HCT116 (cell line): ENCODE data around the gene ARL4C. TPM values are rescaled to one million over a fixed set of nuclear protein-coding genes. Genes with fewer than 3 reads are reported as not detected.

Experiments used
- ATAC-seq: fragments of 200-7000 bp; cut with Tn5 transposase; 2 replicates; pipeline ENCODE4 v1.9.1; 2020; ENCODE audit warnings: mild to moderate bottlenecking, moderate library complexity
- BruUV-seq: library from RNA; stranded (reverse); fragments of 400-500 nt; replicated peaks from 2 replicates; lab custom pipeline; 2021; lab: Mats Ljungman, UMichigan
- CTCF ChIA-PET: fragments of 300-600 bp; sonication (Branson Sonifier 250); formaldehyde crosslinking; loops from one replicate; lab custom pipeline; 2021; ENCODE audit warnings: antibody characterized with exemption; lab: Charles Lee
- POLR2A ChIA-PET: fragments of 300-600, 350-600 bp; sonication (Branson Sonifier 250); formaldehyde crosslinking; loops from one replicate; lab custom pipeline; 2021; ENCODE audit warnings: antibody characterized with exemption; lab: Charles Lee
- RAD21 ChIA-PET, 2 experiments: fragments of 300-600 bp; sonication (Branson Sonifier 250); formaldehyde crosslinking; loops; one replicate each; lab custom pipeline; 2023; ENCODE audit warnings: low total read pairs in 2 of 2; ENCODE audit not compliant: uncharacterized antibody in 2 of 2, unreplicated experiment in 2 of 2, low non-redundant PET in 1 of 2; lab: Charles Lee
- DNase-seq: peaks from one replicate; pipeline ENCODE4 v3.0.0-alpha.2; 2010; ENCODE audit warnings: low read depth, low spot score
- H2AFZ ChIP-seq: fragments of 200-600 bp; shearing (Covaris generic), sonication (generic); 2 replicates; pipeline ENCODE4 v1.6.1; 2017; ENCODE audit warnings: low read depth, mixed run types, mixed read lengths, antibody characterized with exemption, low read length; ENCODE audit not compliant: poor library complexity, severe bottlenecking
- H3K27ac ChIP-seq: 2 replicates; pipeline ENCODE4 v1.5.1; 2012; ENCODE audit warnings: low read depth, low read length
- H3K27me3 ChIP-seq: fragments of 200-600 bp; sonication (generic); 2 replicates; pipeline ENCODE4 v1.6.1; 2016; ENCODE audit warnings: mixed run types, low read length, mixed read lengths; ENCODE audit not compliant: insufficient read depth
- H3K36me3 ChIP-seq, 2 experiments: fragments of 200-500 bp in 1 of 2; fragments of 200-600 bp in 1 of 2; sonication (Bioruptor generic) in 1 of 2; sonication (generic) in 1 of 2; 2 replicates each; pipeline versions ENCODE4 v1.5.1 to v1.6.1; 2014 to 2016; ENCODE audit warnings: low read length in 2 of 2, inconsistent platforms in 1 of 2, mixed read lengths in 1 of 2, mixed run types in 1 of 2; ENCODE audit not compliant: insufficient read depth in 2 of 2, control insufficient read depth in 1 of 2
- H3K4me1 ChIP-seq, 2 experiments: fragments of 200-600 bp in 1 of 2; sonication (generic) in 1 of 2; 2 replicates each; pipeline versions ENCODE4 v1.5.1 to v1.6.1; 2012 to 2017; ENCODE audit warnings: low read length in 2 of 2, inconsistent platforms in 1 of 2, mild to moderate bottlenecking in 1 of 2, mixed read lengths in 1 of 2, mixed run types in 1 of 2, moderate library complexity in 1 of 2; ENCODE audit not compliant: insufficient read depth in 2 of 2, control insufficient read depth in 1 of 2
- H3K4me2 ChIP-seq: fragments of 200-600 bp; sonication (generic); 2 replicates; pipeline ENCODE4 v1.6.1; 2017; ENCODE audit warnings: mixed run types, low read length, mixed read lengths
- H3K4me3 ChIP-seq, 2 experiments: fragments of 200-600 bp in 1 of 2; sonication (generic) in 1 of 2; replicated peaks in 1 of 2; 2 replicates each; pipeline ENCODE4 v1.5.1; 2011 to 2016; ENCODE audit warnings: low read length in 2 of 2, control low read depth in 1 of 2, low read depth in 1 of 2, mild to moderate bottlenecking in 1 of 2, mixed read lengths in 1 of 2, mixed run types in 1 of 2
- H3K79me2 ChIP-seq: fragments of 200-600 bp; sonication (generic); 2 replicates; pipeline ENCODE4 v1.6.1; 2017; ENCODE audit warnings: mild to moderate bottlenecking, mixed run types, low read length, moderate library complexity, mixed read lengths; ENCODE audit not compliant: insufficient read depth
- H3K9ac ChIP-seq: fragments of 200-600 bp; sonication (generic); 2 replicates; pipeline ENCODE4 v1.6.1; 2016; ENCODE audit warnings: low read length, mixed read lengths
- H3K9me2 ChIP-seq: fragments of 200-600 bp; sonication (generic), shearing (Covaris generic); 2 replicates; pipeline ENCODE4 v1.6.1; 2017; ENCODE audit warnings: mixed run types, mild to moderate bottlenecking, moderate library complexity; ENCODE audit not compliant: insufficient read depth
- H3K9me3 ChIP-seq, 2 experiments: fragments of 200-500 bp in 1 of 2; fragments of 200-600 bp in 1 of 2; sonication (Bioruptor generic) in 1 of 2; sonication (generic) in 1 of 2; 2 replicates each; pipeline ENCODE4 v1.6.1; 2014 to 2017; ENCODE audit warnings: low read length in 2 of 2, mixed read lengths in 2 of 2, inconsistent platforms in 1 of 2, low read depth in 1 of 2, mild to moderate bottlenecking in 1 of 2, mixed run types in 1 of 2, moderate library complexity in 1 of 2; ENCODE audit not compliant: control insufficient read depth in 1 of 2, insufficient read depth in 1 of 2
- H4K20me1 ChIP-seq: fragments of 200-600 bp; sonication (generic), shearing (Covaris generic); 2 replicates; pipeline ENCODE4 v1.6.1; 2017; ENCODE audit warnings: mixed run types, mild to moderate bottlenecking, moderate library complexity; ENCODE audit not compliant: insufficient read depth
- CBX3 ChIP-seq: IDR thresholded peaks from 2 replicates; pipeline ENCODE4 v1.6.1; 2012; ENCODE audit warnings: low read depth
- CEBPB ChIP-seq: IDR thresholded peaks from 2 replicates; pipeline ENCODE4 v1.6.1; 2012; ENCODE audit warnings: low read depth
- EZH2 ChIP-seq: fragments of 200-600 bp; sonication (generic); IDR thresholded peaks from 2 replicates; pipeline ENCODE4 v1.6.1; 2017; ENCODE audit warnings: antibody characterized with exemption, mixed run types
- FOSL1 ChIP-seq: IDR thresholded peaks from 2 replicates; pipeline ENCODE4 v1.6.1; 2012; ENCODE audit warnings: low read depth
- JUND ChIP-seq: IDR thresholded peaks from 2 replicates; pipeline ENCODE4 v1.6.1; 2012
- SP1 ChIP-seq: IDR thresholded peaks from 2 replicates; pipeline ENCODE4 v1.6.1; 2012; ENCODE audit warnings: low read depth
- SRF ChIP-seq: IDR thresholded peaks from 2 replicates; pipeline ENCODE4 v1.6.1; 2012; ENCODE audit warnings: low read depth
- ZBTB33 ChIP-seq: IDR thresholded peaks from 2 replicates; pipeline ENCODE4 v1.6.1; 2011; ENCODE audit warnings: mild to moderate bottlenecking, low read length, moderate library complexity; ENCODE audit not compliant: insufficient replicate concordance; ENCODE audit errors: extremely low read depth
- ZFX ChIP-seq: fragments of 450-650 bp; IDR thresholded peaks from 2 replicates; pipeline ENCODE4 v1.6.1; 2017
- ZNF274 ChIP-seq: fragments of 200-500 bp; sonication (Bioruptor generic); IDR thresholded peaks from 2 replicates; pipeline ENCODE4 v1.6.1; 2014; ENCODE audit warnings: mild to moderate bottlenecking, low read depth, low read length, inconsistent platforms
- intact Hi-C: fragments of 100-400 bp; cut with micrococcal nuclease; formaldehyde crosslinking; loops from 2 replicates; pipeline ENCODE4 v1.10.0; 2022
- total RNA-seq: library from RNA; stranded (reverse); gene quantifications from one replicate; pipeline ENCODE4 v1.2.1, GENCODE V29; 2021; ENCODE audit not compliant: unreplicated experiment
- TF ChIP-seq, protein P1 (sequence below): IDR thresholded peaks from 2 replicates; pipeline ENCODE4 v1.6.1; 2012; ENCODE audit warnings: low read depth

Gene ARL4C
- total RNA-seq, 1 experiment from 2014 or later: 4.1 TPM

- no peak for TF ChIP-seq ZBTB33
- no peak for TF ChIP-seq ZFX
- TF ChIP-seq, all 23 proteins: peak for 0
- ChIA-PET RAD21 (no interaction called here), CTCF (interaction anchor here (0.5 kb wide), 1 partner anchor 50 kb away, joined by 3 read pairs; no protein-coding TSS in a partner anchor), POLR2A (interaction anchor here (0.8 kb wide), 1 partner anchor 18 kb away, joined by 4 read pairs; no protein-coding TSS in a partner anchor)
- Histone ChIP-seq H3K9me2 (no peaks in the 10 kb centered on the region), H3K4me1 (peaks cover 0 to 4% of the 10 kb centered on the region in 2 experiments; a peak in 1 of 4 replicates), H3K79me2 (no peaks in the 10 kb centered on the region), H3K27ac (no peak overlapping the region), H2AFZ (no peak overlapping the region), H3K9ac (no peak overlapping the region), H3K9me3 (no peaks in the 10 kb centered on the region), H3K4me3 (no peak overlapping the region), H4K20me1 (no peaks in the 10 kb centered on the region), H3K4me2 (no peak overlapping the region), H3K27me3 (no peaks in the 10 kb centered on the region), H3K36me3 (no peaks in the 10 kb centered on the region)
- ATAC-seq (no peak), DNase-seq (no peak)
- BruUV-seq: no TSS peak
- intact Hi-C loops: no loop called here
Observed at GRCh38 chr2:234447963-234448362, 48.9 kb downstream of the ARL4C start.

DNA sequence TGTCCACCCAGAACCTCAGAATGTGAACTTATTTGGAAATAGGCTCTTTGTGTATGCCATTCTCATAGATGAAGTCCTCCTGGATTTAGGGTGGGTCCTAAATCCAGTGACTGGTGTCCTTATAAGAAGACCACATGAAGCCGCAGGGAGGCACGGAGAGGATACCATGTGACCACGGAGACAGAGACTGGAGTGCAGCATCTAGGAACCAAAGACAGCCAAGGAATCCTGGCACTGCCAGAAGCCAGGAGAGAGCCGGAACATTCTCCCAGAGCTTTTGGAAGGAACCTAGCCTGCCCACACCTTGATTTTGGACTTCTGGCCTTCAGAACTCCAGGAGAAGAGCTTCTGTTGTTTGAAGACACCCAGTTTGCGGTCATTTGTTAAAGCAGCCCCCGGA is 49.7 kb downstream of the ARL4C start:
- intact Hi-C loops: no loop called here
- Histone ChIP-seq H2AFZ (no peak overlapping the region), H4K20me1 (no peaks in the 10 kb centered on the region), H3K27me3 (no peaks in the 10 kb centered on the region), H3K36me3 (no peaks in the 10 kb centered on the region), H3K27ac (no peak overlapping the region), H3K4me2 (no peak overlapping the region), H3K9ac (no peak overlapping the region), H3K4me1 (peaks cover 0 to 4% of the 10 kb centered on the region in 2 experiments; a peak in 1 of 4 replicates), H3K4me3 (no peak overlapping the region), H3K79me2 (no peaks in the 10 kb centered on the region), H3K9me2 (no peaks in the 10 kb centered on the region), H3K9me3 (no peaks in the 10 kb centered on the region)
- ATAC-seq (no peak), DNase-seq (no peak)
- BruUV-seq: no TSS peak
- ChIA-PET CTCF (no interaction called here), RAD21 (interaction anchor here in 1 of 2 experiments (0.7 kb wide), 1 partner anchor 83 kb away, joined by 3 read pairs; no protein-coding TSS in a partner anchor), POLR2A (interaction anchor here (0.7 kb wide), 1 partner anchor 43 kb away, joined by 5 read pairs; no protein-coding TSS in a partner anchor)
- TF ChIP-seq ZFX (no peak), CEBPB (no peak), JUND (no peak), CBX3 (no peak), ZBTB33 (no peak), EZH2 (no peak), FOSL1 (no peak), ZNF274 (no peak), SRF (no peak), SP1 (no peak)
- TF ChIP-seq, protein P1, sequence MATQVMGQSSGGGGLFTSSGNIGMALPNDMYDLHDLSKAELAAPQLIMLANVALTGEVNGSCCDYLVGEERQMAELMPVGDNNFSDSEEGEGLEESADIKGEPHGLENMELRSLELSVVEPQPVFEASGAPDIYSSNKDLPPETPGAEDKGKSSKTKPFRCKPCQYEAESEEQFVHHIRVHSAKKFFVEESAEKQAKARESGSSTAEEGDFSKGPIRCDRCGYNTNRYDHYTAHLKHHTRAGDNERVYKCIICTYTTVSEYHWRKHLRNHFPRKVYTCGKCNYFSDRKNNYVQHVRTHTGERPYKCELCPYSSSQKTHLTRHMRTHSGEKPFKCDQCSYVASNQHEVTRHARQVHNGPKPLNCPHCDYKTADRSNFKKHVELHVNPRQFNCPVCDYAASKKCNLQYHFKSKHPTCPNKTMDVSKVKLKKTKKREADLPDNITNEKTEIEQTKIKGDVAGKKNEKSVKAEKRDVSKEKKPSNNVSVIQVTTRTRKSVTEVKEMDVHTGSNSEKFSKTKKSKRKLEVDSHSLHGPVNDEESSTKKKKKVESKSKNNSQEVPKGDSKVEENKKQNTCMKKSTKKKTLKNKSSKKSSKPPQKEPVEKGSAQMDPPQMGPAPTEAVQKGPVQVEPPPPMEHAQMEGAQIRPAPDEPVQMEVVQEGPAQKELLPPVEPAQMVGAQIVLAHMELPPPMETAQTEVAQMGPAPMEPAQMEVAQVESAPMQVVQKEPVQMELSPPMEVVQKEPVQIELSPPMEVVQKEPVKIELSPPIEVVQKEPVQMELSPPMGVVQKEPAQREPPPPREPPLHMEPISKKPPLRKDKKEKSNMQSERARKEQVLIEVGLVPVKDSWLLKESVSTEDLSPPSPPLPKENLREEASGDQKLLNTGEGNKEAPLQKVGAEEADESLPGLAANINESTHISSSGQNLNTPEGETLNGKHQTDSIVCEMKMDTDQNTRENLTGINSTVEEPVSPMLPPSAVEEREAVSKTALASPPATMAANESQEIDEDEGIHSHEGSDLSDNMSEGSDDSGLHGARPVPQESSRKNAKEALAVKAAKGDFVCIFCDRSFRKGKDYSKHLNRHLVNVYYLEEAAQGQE: no peak
